Activated CD8-positive, alpha-beta memory T cell treated with anti-CD3 and anti-CD28 coated beads for 1 hour (primary cell): ENCODE results near the gene MKS1.

Experiments used
- DNase-seq, 2 donors: peaks; one replicate each; pipeline ENCODE4 v3.0.0-alpha.2; 2020; ENCODE audit warnings: low read depth in 1 of 2; ENCODE audit errors: extremely low read depth in 1 of 2

MKS1 gene

DNA sequence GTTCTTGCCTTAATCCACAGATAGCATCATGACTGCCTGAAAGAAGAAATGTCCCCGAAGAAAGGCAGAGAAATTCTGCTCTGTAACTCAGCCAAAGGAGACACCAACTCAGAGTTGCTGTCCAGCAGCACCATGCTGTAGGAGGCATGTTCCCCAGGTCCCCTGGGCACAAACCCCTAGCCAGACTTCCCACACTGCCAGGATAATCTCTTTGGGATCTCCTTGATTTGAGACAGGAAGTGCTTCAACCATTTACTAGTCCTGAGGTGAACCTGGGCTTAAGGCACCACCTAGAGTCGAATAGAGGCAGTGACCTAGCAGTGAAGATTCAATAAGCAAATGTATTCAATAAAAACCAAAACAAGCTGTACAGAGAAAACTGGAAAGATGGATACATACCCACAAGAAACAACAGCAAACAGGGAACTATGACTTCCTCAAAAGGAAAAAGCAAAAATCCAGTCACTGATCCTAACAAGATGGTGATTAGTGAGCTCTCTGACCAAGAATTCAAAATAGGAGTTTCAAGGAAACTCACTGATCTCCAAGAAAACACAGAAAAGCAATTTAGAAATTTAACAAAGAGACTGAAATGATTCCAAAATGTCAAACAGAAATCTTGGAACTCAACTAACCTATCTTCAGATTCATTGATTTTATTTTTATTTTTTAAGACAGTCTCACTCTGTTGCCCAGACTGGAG is 46.5 kb downstream of the MKS1 start:
- DNase-seq, result peak in 1 of 2 donors; percentile 15

DNA sequence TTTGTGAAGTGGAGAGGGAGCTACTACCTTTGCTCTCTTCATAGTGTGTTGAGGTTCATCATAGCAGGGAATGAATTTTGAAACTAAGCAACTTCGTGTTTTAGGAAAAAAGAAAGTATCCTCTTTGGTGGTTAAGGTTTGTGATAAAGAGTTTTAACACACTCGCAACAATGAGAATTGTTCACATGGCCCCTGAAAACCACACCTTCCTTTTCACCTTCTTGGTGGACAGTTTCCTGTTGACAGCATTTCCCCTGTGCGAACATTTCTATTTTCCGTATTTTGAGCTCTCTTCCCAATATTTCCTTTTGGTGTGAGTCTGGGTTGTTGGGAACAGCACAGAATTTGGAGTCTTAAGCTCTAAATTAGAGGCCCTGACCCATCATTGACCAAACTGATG is 48.4 kb downstream of the MKS1 start:
- no peak for DNase-seq

DNA sequence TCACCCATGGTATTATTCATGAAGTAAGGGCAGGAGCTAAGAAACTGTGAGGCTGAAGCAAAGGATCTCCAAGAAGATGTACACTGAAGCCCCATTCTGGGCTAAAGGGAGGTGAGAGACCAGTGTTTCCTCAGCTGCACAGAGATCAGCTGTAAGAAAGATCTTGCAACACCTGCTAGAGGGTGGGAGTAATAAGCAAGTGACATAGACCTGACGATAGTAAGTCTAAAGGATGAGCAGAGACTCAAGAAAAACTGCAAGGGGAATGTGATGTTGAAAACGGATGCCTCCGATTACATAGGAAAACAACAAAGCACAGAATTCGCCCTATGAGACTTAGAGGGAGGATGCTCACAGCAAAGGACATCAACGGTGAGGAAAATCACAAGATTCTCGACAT is 52.4 kb downstream of the MKS1 start, which contains the start of gene OR4D2:
Gene OR4D2, plus strand, starts transcription at position 301 of the 400 bp plus-strand sequence. CDS start 2,674 bp downstream, outside the sequence.
- DNase-seq, result no peak

DNA sequence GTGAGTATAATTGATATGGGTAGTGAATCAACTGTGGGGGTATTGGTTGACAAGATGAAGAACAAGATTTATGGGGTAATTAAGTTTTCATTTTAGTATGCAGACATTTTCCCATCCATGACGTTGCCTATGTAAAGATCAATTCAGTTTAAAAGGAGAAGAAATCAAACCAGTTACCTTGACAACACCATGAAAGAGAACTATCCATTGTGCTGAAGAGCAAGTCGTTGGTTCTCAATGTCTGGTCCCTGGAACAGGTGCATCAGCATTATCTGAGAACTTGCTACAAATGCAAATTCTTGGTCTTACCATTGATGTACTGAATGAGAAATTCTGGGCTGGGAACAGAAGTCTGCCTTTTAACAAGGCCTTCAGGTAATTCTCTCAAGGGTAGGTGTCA is 53.1 kb downstream of the MKS1 start:
- no peak for DNase-seq

DNA sequence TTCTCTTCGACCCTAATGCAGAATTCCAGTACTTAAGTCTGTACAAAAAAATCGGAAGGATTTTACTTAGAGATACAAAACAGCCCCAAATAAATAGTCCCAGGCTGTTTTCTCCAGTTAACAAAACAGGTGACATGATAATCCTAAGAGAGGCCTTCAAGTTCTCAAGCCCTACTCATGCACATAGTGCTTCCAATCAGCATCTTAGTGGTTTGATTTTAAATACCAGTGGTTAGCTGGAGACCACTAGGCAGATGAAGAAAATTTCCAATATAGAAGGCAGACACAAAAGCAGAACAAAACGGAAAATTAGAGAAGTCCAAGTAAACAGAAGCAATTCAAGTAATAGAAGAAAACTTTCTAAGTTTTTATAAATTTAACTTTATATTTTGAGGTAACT is 57.5 kb downstream of the MKS1 start:
- DNase-seq, result no peak

DNA sequence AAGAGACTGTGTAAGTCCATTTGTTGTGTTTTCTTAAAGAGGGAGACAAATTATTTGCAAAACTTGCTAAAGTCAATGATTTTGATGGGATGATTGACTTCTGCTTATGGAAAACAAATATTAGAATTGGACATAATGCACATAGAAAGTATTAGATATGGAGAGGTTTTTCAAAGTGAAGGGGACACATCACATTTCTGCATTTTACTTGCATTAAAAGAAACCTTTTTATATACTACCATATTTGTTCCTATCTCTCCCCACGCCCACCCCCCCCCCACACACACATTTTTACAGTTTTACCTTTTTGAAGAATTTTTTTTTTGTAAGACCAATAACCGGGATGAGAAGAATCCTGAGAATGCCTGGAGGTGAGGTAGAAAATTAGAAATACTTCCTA is 60.9 kb downstream of the MKS1 start:
- no peak for DNase-seq

DNA sequence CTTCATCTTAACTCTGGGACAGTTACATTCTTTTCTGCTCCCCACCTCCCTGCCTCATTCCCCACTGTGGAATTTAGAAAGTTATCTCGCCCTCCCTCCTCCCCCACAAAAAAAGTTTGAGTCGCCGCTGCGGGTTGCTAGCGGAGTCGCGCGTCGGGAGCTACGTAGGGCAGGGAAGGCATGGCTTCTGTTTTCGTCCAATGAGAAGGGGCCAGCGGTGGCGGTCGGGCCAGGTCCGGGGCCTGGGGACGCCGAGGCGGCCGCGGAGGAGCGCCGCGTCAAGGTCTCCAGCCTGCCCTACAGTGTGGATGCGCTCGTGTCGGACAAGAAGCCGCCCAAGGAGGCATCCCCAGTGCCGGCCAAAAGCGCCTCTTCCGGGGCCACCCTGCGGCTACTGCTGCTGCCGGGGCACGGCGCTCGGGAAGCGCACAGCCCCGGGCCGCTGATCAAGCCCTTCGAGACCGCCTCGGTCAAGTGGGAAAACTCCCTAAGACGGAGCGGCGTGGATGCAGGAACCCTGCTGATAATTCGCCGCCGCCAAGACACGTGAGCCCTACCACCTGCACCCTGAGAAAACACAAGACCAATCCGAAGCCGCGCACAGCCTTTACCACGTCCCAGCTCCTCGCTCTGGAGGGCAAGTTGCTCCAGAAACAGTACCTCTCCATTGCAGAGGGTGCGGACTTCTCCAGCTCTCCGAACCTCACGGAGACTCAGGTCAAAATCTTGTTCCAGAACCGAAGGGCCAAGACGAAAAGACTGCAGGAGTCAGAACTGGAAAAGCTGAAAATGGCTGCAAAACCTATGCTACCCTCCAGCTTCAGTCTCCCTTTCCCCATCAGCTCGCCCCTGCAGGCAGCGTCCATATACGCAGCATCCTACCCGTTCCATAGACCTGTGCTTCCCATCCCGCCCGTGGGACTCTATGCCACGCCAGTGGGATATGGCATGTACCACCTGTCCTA is 61.9 kb downstream of the MKS1 start:
- peak in 1 of 2 donors; percentile 36 for DNase-seq
